ENCODE measurements around the gene MAPKAPK3. TPM values are rescaled to one million over a fixed set of nuclear protein-coding genes. Genes with fewer than 3 reads are reported as not detected.
A peak's percentile ranks its signal among the peaks of the same experiment; 100 is the strongest.
"Not testable (repeated sequence)": the region's sequence is repeated elsewhere in the genome, so short reads cannot be mapped to it uniquely, and the experiment has no call there.

The MAPKAPK3 gene
- total RNA-seq, 2 experiments from 2014 or later: 204 to 205 TPM

GRCh38 chr3:50665081-50665840, 48.3 kb downstream of the MAPKAPK3 start:
- no peaks in the 10 kb centered on the region for H3K27me3 Mint-ChIP-seq
- H3K4me1 Mint-ChIP-seq (ENCODE audit: low read depth): peaks cover 23% of the 10 kb centered on the region
- H3K9me3 Mint-ChIP-seq: no peaks in the 10 kb centered on the region
- H3K36me3 Mint-ChIP-seq (ENCODE audit: low read depth): no peaks in the 10 kb centered on the region
- peak; percentile 74 for DNase-seq
- H3K4me3 Mint-ChIP-seq: peak overlapping the region; percentile 2
- peak; percentile 72 for ATAC-seq
- CTCF ChIA-PET: interaction anchor here (0.6 kb wide), 1 partner anchor 64 kb away, joined by 3 read pairs; no protein-coding TSS in a partner anchor
- intact Hi-C loops (cut with micrococcal nuclease): no loop called here
- POLR2A ChIA-PET: interaction anchor here (1.4 kb wide), 1 partner anchor 12 kb away, joined by 3 read pairs; no protein-coding TSS in a partner anchor
- H3K27ac Mint-ChIP-seq: peak overlapping the region; percentile 78
- TF ChIP-seq CTCF (IDR thresholded peaks at IDR 0.05): no peak

- ChIA-PET POLR2A (interaction anchor here (1.4 to 1.8 kb wide), 2 partner anchors 11 kb away, joined by 3 to 4 read pairs; no protein-coding TSS in a partner anchor), CTCF (interaction anchor here (1.6 kb wide), 1 partner anchor 10 kb away, joined by 4 read pairs; no protein-coding TSS in a partner anchor)
- H3K4me1 Mint-ChIP-seq (ENCODE audit: low read depth): peaks cover 23% of the 10 kb centered on the region
- H3K36me3 Mint-ChIP-seq (ENCODE audit: low read depth); ATAC-seq; H3K9me3 Mint-ChIP-seq; intact Hi-C loops (cut with micrococcal nuclease); H3K27me3 Mint-ChIP-seq; DNase-seq; H3K4me3 Mint-ChIP-seq: not testable (repeated sequence)
- H3K27ac Mint-ChIP-seq: peak overlapping the region; percentile 78
Observed at GRCh38 chr3:50665841-50666115, 48.8 kb downstream of the MAPKAPK3 start.

GRCh38 chr3:50666837-50667236, 49.9 kb downstream of the MAPKAPK3 start:
- H3K27ac Mint-ChIP-seq: peak overlapping the region; percentile 44

GRCh38 chr3:50671331-50671730, 54.4 kb downstream of the MAPKAPK3 start:
- H3K36me3 Mint-ChIP-seq (ENCODE audit: low read depth): no peaks in the 10 kb centered on the region
- DNase-seq: no peak
- H3K4me3 Mint-ChIP-seq: no peak overlapping the region
- POLR2A ChIA-PET: no interaction called here
- intact Hi-C loops (cut with micrococcal nuclease): no loop called here
- peaks cover 22% of the 10 kb centered on the region for H3K27me3 Mint-ChIP-seq
- no peak for TF ChIP-seq CTCF (IDR thresholded peaks at IDR 0.05)
- no peak for ATAC-seq
- CTCF ChIA-PET: interaction anchor here (1.5 to 3.1 kb wide), 2 partner anchors 9 to 55 kb away, joined by 3 to 16 read pairs; partner anchors contain the start of gene MAPKAPK3
- H3K27ac Mint-ChIP-seq: no peak overlapping the region
- H3K9me3 Mint-ChIP-seq: no peaks in the 10 kb centered on the region
- H3K4me1 Mint-ChIP-seq (ENCODE audit: low read depth): peaks cover 15% of the 10 kb centered on the region

More at GRCh38 chr3:50666837-50667236, 49.9 kb downstream of the MAPKAPK3 start:
- Mint-ChIP-seq H3K36me3 (ENCODE audit: low read depth) (no peaks in the 10 kb centered on the region), H3K27me3 (no peaks in the 10 kb centered on the region), H3K4me1 (ENCODE audit: low read depth) (peaks cover 23% of the 10 kb centered on the region), H3K4me3 (no peak overlapping the region), H3K9me3 (no peaks in the 10 kb centered on the region)
- ATAC-seq: peak; percentile 65
- TF ChIP-seq CTCF (IDR thresholded peaks at IDR 0.05): no peak
- CTCF ChIA-PET: interaction anchor here (0.7 to 1.7 kb wide), 6 partner anchors 9 to 52 kb away, joined by 4 to 5 read pairs (median 4); no protein-coding TSS in a partner anchor
- DNase-seq: no peak
- intact Hi-C loops (cut with micrococcal nuclease): no loop called here
- POLR2A ChIA-PET: interaction anchor here (1.8 kb wide), 1 partner anchor 13 kb away, joined by 4 read pairs; no protein-coding TSS in a partner anchor

GRCh38 chr3:50672656-50673055, 55.7 kb downstream of the MAPKAPK3 start:
- ChIA-PET CTCF (interaction anchor here (0.8 to 3.1 kb wide), 4 partner anchors 20 to 71 kb away, joined by 3 to 16 read pairs (median 8); partner anchors contain the start of gene MAPKAPK3), POLR2A (interaction anchor here (0.9 to 4.3 kb wide), 2 partner anchors 57 to 306 kb away, joined by 3 to 19 read pairs; partner anchors contain the start of gene MAPKAPK3)
- intact Hi-C loops (cut with micrococcal nuclease): no loop called here
- Mint-ChIP-seq H3K4me1 (ENCODE audit: low read depth) (peaks cover 12% of the 10 kb centered on the region), H3K9me3 (no peaks in the 10 kb centered on the region), H3K36me3 (ENCODE audit: low read depth) (no peaks in the 10 kb centered on the region), H3K27ac (no peak overlapping the region), H3K4me3 (no peak overlapping the region), H3K27me3 (peaks cover 25% of the 10 kb centered on the region)
- TF ChIP-seq CTCF (IDR thresholded peaks at IDR 0.05): no peak
- DNase-seq (no peak), ATAC-seq (no peak)

All from activated CD8-positive, alpha-beta T cell treated with anti-CD3 and anti-CD28 coated beads for 36 hours (primary cell).